Upper lobe of left lung (tissue), 4 donors: ENCODE data around the gene MMP28.

Source experiments
- POLR2A ChIP-seq, 4 donors: fragments of 450-650 bp; IDR thresholded peaks; one replicate each; pipeline ENCODE4 v1.5.1; 2016 to 2017; ENCODE audit warnings: antibody characterized with exemption in 4 of 4, mild to moderate bottlenecking in 2 of 4
- TF ChIP-seq, protein P1 (sequence below), 6 experiments: fragments of 450-650 bp in 4 of 6; fragments of 200-600 bp in 2 of 6; sonication (generic) in 2 of 6; IDR thresholded peaks; one replicate each; pipeline ENCODE4 v1.5.1; 2016 to 2019; ENCODE audit warnings: antibody characterized with exemption in 6 of 6

- no peak for TF ChIP-seq POLR2A (IDR thresholded peaks at IDR 0.05)
- TF ChIP-seq, protein P1, sequence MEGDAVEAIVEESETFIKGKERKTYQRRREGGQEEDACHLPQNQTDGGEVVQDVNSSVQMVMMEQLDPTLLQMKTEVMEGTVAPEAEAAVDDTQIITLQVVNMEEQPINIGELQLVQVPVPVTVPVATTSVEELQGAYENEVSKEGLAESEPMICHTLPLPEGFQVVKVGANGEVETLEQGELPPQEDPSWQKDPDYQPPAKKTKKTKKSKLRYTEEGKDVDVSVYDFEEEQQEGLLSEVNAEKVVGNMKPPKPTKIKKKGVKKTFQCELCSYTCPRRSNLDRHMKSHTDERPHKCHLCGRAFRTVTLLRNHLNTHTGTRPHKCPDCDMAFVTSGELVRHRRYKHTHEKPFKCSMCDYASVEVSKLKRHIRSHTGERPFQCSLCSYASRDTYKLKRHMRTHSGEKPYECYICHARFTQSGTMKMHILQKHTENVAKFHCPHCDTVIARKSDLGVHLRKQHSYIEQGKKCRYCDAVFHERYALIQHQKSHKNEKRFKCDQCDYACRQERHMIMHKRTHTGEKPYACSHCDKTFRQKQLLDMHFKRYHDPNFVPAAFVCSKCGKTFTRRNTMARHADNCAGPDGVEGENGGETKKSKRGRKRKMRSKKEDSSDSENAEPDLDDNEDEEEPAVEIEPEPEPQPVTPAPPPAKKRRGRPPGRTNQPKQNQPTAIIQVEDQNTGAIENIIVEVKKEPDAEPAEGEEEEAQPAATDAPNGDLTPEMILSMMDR (IDR thresholded peaks at IDR 0.05) = no peak
Observed at GRCh38 chr17:35716173-35716572, 79.3 kb downstream of the MMP28 start.
